IMR-90 (cell line): Measurements from ENCODE around the gene CASZ1.

Source experiments
- BHLHE40 ChIP-seq: fragments of 150-350 bp; IDR thresholded peaks from 2 replicates; pipeline ENCODE4 v1.6.1; 2016; ENCODE audit warnings: mild to moderate bottlenecking, low read depth, low read length
- CHD1 ChIP-seq: IDR thresholded peaks from 2 replicates; pipeline ENCODE4 v1.6.1; 2012; ENCODE audit warnings: low read depth, low read length, improper control_type of control experiment
- FOS ChIP-seq: fragments of 150-350 bp; IDR thresholded peaks from 2 replicates; pipeline ENCODE4 v1.6.1; 2016; ENCODE audit warnings: low read depth, low read length
- POLR2A ChIP-seq: IDR thresholded peaks from 2 replicates; pipeline ENCODE4 v1.6.1; 2012; ENCODE audit warnings: mild to moderate bottlenecking, low read depth, low read length
- SMC3 ChIP-seq: fragments of 150-350 bp; IDR thresholded peaks from 2 replicates; pipeline ENCODE4 v1.6.1; 2016; ENCODE audit warnings: low read depth, mild to moderate bottlenecking, antibody characterized with exemption, low read length, moderate library complexity
- TF ChIP-seq, protein P1 (sequence below): conservative IDR thresholded peaks from 2 replicates; pipeline ENCODE4 v1.5.1; 2012; ENCODE audit warnings: mild to moderate bottlenecking, low read depth, low read length, improper control_type of control experiment
- TF ChIP-seq, protein P2 (sequence below): fragments of 150-350 bp; IDR thresholded peaks from 2 replicates; pipeline ENCODE4 v1.6.1; 2016; ENCODE audit warnings: low read depth, mild to moderate bottlenecking, low read length, moderate library complexity, borderline replicate concordance

DNA sequence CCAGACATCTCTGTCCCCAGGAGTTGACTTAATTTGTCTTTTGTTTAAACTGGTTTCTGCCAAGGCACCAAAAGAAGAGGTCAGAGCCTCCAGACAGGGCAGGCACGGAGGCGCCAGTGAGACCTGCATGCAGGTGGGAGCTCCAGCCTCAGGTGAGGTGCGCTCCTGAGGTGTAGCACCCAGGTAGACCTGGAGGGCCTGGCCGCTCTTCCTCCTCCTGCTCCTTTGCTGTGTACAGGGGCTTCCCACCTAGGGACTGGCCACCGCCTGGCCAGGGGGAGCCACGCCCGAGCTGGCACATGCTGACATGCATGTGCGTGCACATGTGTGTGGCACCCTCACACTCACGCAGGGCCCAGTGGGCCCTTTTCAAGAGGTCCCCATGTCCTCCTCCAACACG, 163.0 kb downstream of the CASZ1 start:
- TF ChIP-seq POLR2A (no peak), BHLHE40 (no peak), SMC3 (no peak), CHD1 (no peak), FOS (no peak)
- TF ChIP-seq, protein P1, sequence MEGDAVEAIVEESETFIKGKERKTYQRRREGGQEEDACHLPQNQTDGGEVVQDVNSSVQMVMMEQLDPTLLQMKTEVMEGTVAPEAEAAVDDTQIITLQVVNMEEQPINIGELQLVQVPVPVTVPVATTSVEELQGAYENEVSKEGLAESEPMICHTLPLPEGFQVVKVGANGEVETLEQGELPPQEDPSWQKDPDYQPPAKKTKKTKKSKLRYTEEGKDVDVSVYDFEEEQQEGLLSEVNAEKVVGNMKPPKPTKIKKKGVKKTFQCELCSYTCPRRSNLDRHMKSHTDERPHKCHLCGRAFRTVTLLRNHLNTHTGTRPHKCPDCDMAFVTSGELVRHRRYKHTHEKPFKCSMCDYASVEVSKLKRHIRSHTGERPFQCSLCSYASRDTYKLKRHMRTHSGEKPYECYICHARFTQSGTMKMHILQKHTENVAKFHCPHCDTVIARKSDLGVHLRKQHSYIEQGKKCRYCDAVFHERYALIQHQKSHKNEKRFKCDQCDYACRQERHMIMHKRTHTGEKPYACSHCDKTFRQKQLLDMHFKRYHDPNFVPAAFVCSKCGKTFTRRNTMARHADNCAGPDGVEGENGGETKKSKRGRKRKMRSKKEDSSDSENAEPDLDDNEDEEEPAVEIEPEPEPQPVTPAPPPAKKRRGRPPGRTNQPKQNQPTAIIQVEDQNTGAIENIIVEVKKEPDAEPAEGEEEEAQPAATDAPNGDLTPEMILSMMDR, result no peak
- TF ChIP-seq, protein P2, sequence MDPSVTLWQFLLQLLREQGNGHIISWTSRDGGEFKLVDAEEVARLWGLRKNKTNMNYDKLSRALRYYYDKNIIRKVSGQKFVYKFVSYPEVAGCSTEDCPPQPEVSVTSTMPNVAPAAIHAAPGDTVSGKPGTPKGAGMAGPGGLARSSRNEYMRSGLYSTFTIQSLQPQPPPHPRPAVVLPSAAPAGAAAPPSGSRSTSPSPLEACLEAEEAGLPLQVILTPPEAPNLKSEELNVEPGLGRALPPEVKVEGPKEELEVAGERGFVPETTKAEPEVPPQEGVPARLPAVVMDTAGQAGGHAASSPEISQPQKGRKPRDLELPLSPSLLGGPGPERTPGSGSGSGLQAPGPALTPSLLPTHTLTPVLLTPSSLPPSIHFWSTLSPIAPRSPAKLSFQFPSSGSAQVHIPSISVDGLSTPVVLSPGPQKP, result no peak
